Measurements from ENCODE around the gene NTM. TPM values are rescaled to one million over a fixed set of nuclear protein-coding genes. Genes with fewer than 3 reads are reported as not detected.

The NTM gene
- total RNA-seq, 2 donors from 2014 or later = 1.0 to 1.7 TPM

GRCh38 chr11:131371791-131372104 is 1.3 kb downstream of the NTM start:
- intact Hi-C loops (cut with DNase I, micrococcal nuclease) = no loop called here
- no peak for ATAC-seq
- no peak for DNase-seq

DNA sequence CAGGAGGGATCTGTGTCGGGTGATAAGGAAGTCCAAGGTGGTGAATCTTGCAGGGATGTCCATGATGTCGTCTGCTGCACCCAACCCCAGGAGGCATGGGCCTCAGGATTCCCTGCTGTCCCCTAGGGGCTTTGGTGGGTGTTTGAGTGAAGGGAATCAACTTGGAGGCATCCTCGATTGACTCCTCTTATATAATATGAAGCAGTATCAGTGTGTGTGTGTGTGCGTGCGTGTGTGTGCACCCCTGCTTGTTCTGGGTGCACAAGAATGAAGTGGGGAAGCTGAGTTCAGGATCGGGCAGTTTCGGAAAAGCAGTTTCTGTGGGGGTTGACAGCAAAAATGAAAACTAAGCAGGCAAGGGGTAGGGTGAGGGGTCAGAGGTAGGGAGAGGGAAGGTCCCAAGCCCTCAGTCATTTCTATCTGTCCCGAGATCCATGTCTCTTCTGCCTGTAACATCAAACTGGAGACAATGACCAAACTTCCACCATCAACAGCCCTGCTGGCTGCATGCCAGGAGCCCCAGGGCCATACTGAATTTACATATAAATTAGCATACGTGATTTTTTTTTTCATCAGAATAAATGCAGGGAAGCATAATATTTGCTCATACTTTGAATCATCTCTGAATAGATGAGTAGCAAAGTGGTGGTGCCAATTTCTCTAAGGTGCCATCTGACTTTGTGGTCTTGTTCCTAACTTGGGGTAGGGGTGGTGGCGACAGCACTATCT is 2.0 kb downstream of the NTM start:
- ATAC-seq (no peak), DNase-seq (no peak)
- intact Hi-C loops (cut with DNase I, micrococcal nuclease) = no loop called here

- DNase-seq = no peak
- no peak for ATAC-seq
- intact Hi-C loops (cut with DNase I, micrococcal nuclease) = no loop called here
These were observed 2.8 kb downstream of the NTM start for GRCh38 chr11:131373095-131373725.

DNA sequence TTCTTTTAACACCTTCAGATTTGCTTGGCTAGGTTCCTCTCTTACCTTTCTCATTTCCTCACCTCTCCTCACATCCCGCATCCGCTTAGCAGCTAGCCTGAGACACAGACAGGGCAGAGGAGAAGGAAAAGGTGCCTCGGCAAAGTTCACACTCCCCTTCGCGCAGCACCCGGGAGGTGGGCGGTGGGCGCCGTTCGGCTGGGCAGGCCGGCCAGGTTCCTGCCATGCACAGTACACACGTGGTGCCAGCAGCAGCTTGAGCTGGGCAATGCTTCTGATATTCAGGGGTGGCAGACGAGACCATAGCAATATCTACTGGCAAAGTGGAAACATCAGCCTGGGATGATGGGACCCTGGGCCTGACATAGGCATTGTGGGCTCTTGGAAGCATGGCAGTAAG is 3.3 kb downstream of the NTM start:
- DNase-seq (no peak), ATAC-seq (no peak)
- intact Hi-C loops (cut with DNase I, micrococcal nuclease) = no loop called here

DNA sequence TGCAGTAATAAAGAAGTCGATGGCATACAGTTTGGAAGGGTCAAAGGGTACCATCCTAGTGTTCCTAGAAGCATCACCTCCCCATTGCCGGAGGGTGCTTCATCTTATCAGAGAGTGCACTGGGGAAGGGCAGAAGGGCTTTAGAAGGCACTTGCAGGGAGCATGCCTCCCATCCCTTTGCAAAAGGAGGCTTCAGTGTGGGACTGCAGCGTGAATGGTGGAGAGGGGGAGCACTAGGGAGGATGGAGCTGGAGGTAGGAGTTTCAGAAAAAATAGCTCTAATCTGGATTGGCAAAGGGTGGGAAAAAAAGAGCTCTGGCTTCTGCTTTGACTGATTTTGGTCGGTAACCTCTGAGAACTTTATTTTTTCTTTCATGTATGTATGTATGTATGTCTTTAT is 5.0 kb downstream of the NTM start:
- DNase-seq = no peak
- intact Hi-C loops (cut with DNase I, micrococcal nuclease) = no loop called here

DNA sequence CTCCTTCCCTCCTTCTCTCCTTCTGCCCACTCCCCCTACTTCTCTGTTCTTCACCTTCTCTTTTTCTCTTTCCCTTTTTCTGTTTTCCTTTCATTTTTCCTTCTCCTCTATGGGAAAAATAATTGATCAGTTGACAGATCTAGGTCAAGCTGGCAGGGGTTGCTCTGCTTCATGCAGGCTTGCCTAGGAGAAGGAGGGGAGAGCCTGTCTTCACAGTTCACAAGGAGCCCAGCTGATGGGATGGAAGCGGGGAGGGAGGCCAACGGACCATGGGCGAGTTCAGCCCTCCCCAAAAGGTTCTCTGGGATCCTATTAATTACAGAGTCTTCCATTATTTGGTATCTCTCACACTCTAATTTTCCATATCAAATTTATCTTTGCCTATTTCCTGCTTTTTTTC is 5.5 kb downstream of the NTM start:
- DNase-seq = no peak
- no peak for ATAC-seq
- intact Hi-C loops (cut with DNase I, micrococcal nuclease) = no loop called here

More for the DNA sequence above, 5.0 kb downstream of the NTM start:
- no peak for ATAC-seq

DNA sequence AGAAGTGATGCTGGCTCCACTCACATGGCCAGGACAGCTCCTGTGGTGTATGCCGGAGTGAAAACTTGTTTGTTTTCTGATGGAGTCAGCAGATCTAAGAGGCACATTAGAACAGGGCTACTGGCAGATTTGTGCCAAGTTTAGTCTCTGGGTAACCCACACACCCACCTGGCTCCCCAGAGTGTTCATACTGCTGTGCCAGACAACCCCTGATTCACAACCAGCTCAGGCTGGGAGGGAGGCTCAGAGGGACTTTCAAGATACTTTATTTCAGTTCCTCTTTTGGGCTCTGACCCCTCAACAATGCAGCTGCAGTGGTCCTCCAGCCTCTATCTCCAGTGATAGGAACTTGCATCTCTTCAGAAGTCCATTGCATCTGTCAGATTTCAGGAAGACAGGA is 8.5 kb downstream of the NTM start:
- ATAC-seq = no peak
- intact Hi-C loops (cut with DNase I, micrococcal nuclease) = no loop called here
- DNase-seq = no peak

DNA sequence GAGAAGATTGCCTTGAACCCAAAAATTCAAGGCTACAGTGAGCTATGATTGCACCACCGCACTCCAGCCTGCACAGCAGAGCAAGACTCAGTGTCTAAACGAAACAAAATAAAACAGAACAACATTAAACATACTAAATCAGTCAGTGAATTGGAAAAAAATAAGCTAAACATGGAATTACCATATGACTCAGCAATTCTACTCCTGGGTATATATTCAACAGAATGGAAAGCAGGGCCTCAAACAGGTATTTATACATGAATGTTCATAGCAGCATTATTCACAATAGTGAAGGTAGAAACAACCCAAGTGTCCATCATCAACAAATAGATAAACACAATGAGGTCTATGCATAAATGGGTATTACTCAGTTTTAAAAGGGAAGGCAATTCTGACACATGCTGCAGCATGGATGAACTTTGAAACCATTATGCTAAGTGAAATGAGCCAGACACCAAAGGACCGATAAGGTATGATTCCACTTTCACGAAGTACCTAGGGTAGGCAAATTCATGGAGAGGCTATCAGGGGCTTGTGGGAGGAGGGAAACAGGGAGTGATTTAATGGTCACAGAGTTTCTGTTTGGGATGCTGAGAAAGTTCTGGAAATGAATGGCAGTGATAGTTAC is 15.5 kb downstream of the NTM start:
- intact Hi-C loops (cut with DNase I, micrococcal nuclease) = no loop called here
- ATAC-seq (peak; percentile 88), DNase-seq (no peak)

DNA sequence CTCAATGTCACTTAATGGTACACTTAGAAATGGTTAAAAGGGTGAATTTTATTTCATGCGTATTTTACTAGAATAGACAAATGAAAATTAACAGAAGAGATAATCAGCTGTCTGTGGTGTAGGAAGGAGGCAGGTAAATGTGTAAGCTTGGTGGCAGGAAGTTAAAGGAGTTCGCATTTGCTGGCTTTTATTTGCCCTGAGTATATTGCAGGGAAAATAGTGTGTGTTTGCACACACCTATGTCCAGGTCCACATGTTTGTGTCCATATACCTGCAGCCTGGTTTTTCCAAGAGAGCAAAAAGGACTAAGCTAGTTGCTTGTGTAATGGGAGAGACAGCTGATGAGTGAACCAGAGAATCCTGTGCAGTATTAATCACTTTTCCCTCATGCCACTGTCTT is 16.0 kb downstream of the NTM start:
- intact Hi-C loops (cut with DNase I, micrococcal nuclease) = no loop called here
- ATAC-seq (peak; percentile 95), DNase-seq (no peak)

- DNase-seq = no peak
- peak; percentile 28 for ATAC-seq
- intact Hi-C loops (cut with DNase I, micrococcal nuclease) = no loop called here
These were observed 17.6 kb downstream of the NTM start for GRCh38 chr11:131388030-131388429.

GRCh38 chr11:131389582-131389981 is 19.2 kb downstream of the NTM start:
- DNase-seq = no peak
- intact Hi-C loops (cut with DNase I, micrococcal nuclease) = no loop called here
- ATAC-seq = no peak

- DNase-seq (no peak), ATAC-seq (no peak)
- intact Hi-C loops (cut with DNase I, micrococcal nuclease) = no loop called here
These were observed 20.8 kb downstream of the NTM start for GRCh38 chr11:131391176-131391575.

GRCh38 chr11:131392528-131393255 is 22.3 kb downstream of the NTM start:
- DNase-seq (no peak), ATAC-seq (peak; percentile 64)
- intact Hi-C loops (cut with DNase I, micrococcal nuclease) = no loop called here

GRCh38 chr11:131393691-131394090 is 23.3 kb downstream of the NTM start:
- intact Hi-C loops (cut with DNase I, micrococcal nuclease) = no loop called here
- ATAC-seq = no peak
- DNase-seq = no peak

DNA sequence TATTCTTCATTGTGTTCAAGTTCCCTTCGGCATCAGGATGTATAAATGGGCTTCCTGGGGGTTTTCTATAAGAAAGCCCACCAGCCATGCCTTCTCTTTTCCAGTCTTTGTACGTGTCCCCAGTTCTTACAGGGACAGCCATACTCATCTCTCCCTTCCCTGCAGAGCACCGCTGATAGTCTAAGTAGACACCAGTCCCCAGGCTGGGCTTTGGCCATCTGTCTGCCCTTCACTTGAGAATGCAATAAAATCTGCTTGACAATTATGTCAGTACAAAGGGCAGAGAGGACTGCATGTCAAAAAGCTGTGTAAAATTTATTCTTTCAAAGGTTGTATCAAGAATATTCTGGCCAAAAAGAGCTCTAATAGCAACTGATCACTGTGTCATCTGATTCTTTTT is 27.3 kb downstream of the NTM start:
- peak in 1 of 2 donors; percentile 8 for DNase-seq
- peak; percentile 48 for ATAC-seq
- intact Hi-C loops (cut with DNase I, micrococcal nuclease) = no loop called here

DNA sequence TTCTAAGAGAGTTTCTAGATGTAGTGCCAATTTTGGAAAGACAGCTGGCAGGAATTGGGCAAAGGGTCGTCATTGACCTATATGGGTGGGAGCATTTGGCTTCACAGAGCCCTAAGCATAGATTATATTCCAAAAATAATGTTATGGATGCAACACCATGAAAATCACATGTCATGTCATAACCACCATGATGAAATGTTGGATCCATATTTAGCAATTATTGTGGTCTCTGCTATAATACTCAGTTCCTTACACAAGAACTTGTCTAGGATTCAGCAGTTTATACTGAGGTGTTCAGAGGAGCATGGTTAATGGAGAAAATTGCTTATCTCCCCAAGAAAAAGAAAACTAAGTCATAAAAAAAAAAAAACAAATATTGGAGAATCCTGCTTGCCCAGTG is 31.6 kb downstream of the NTM start:
- no peak for DNase-seq
- ATAC-seq = no peak
- intact Hi-C loops (cut with DNase I, micrococcal nuclease) = no loop called here

DNA sequence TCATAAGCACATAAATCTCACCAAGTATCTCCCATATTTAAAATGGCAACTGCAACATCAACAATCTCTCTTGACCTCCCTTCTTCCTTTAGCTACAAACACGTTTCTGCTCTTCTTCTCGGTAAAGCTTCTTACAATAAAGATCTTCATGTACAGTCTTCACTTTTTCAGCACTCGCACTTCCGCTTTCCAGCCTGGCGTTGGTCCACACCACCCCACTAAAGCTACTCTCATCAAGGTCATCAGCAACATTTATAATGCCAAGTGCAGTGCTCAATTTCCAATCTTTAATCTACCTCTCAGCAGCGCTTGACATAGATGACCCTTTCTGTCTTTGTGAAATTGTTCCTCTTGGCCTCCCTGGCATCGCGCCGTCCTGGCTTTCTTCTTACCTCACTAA is 33.6 kb downstream of the NTM start:
- DNase-seq (no peak), ATAC-seq (no peak)
- intact Hi-C loops (cut with DNase I, micrococcal nuclease) = no loop called here

- peak in 1 of 2 donors; percentile 9 for DNase-seq
- peak; percentile 26 for ATAC-seq
These were observed 37.7 kb downstream of the NTM start for GRCh38 chr11:131408025-131408640.

DNA sequence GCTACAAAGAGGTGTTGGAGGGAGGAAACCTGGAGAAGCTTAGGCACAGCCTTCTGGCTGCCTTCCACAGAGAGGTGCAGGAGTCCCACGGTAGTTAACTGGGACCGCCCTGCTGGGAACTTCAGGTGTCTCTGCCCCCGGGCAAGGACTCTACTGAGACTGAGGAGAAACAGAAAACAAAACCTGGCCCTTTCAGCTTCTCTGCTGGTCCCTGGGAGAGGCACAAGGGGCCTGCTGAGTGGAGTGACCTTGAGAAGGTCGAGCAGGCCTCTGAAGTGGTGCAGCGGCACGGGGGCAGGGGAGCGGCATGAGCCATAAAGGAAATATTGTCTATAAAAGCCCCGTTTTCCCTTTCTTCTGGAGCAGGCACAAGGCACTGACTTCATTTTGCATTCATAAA is 38.9 kb downstream of the NTM start:
- ATAC-seq (no peak), DNase-seq (no peak)
- intact Hi-C loops (cut with DNase I, micrococcal nuclease) = no loop called here

More at GRCh38 chr11:131408025-131408640, 37.7 kb downstream of the NTM start:
- intact Hi-C loops (cut with DNase I, micrococcal nuclease) = no loop called here
